Body of pancreas (tissue), 4 donors: ENCODE data around the gene DCANP1. TPM values are rescaled to one million over a fixed set of nuclear protein-coding genes. Genes with fewer than 3 reads are reported as not detected.

Source experiments
- ATAC-seq: fragments of 150-250 bp; one replicate; pipeline ENCODE4 v1.9.1; 2016
- DNase-seq, 4 donors: peaks; one replicate each; pipeline ENCODE4 v3.0.0-alpha.2; 2019
- H3K27ac ChIP-seq, 4 donors: fragments of 200-600 bp; sonication (generic); 1 replicate in 3 of 4; 2 replicates in 1 of 4; pipeline versions ENCODE4 v1.5.1 to v1.6.1; 2016 to 2019; ENCODE audit warnings: mild to moderate bottlenecking in 1 of 4, mixed read lengths in 1 of 4, moderate library complexity in 1 of 4
- H3K27me3 ChIP-seq, 2 donors: fragments of 200-600 bp; sonication (generic); one replicate each; pipeline ENCODE4 v1.6.0; 2016; ENCODE audit warnings: mild to moderate bottlenecking in 1 of 2
- H3K36me3 ChIP-seq, 2 donors: fragments of 200-600 bp; sonication (generic); replicated peaks in 1 of 2; 2 replicates each; pipeline ENCODE4 v1.5.1; 2016; ENCODE audit warnings: low read depth in 2 of 2; ENCODE audit not compliant: insufficient read depth in 1 of 2
- H3K4me1 ChIP-seq: fragments of 200-600 bp; sonication (generic); one replicate; pipeline ENCODE4 v1.6.0; 2016
- H3K4me3 ChIP-seq, 2 donors: fragments of 200-600 bp; sonication (generic); 1 replicate in 1 of 2; 2 replicates in 1 of 2; pipeline ENCODE4 v1.5.1; 2016 to 2019
- H3K9me3 ChIP-seq, 3 donors: fragments of 200-600 bp; sonication (generic); 1 replicate in 2 of 3; 2 replicates in 1 of 3; pipeline ENCODE4 v1.5.1; 2016
- POLR2A ChIP-seq, 3 donors: fragments of 450-650 bp; IDR thresholded peaks; one replicate each; pipeline ENCODE4 v1.6.1; 2016; ENCODE audit warnings: antibody characterized with exemption in 3 of 3, mild to moderate bottlenecking in 2 of 3
- WGBS, 2 donors: methylation state at CpG; one replicate each; pipeline ENCODE4 v1.1.5; 2017; 5-methylcytosine and 5-hydroxymethylcytosine counted together
- intact Hi-C: fragments of 100-400 bp; cut with DNase I; formaldehyde crosslinking; loops from one replicate; pipeline ENCODE4 v1.15.1; 2023
- total RNA-seq, 2 donors: library from RNA; depleted of rRNA; stranded (reverse); fragments of >200 nt; gene quantifications; one replicate each; pipeline ENCODE4 v1.1.0, GENCODE V29; 2016
- TF ChIP-seq, protein P1 (sequence below), 7 experiments: fragments of 450-650 bp in 4 of 7; fragments of 200-600 bp in 3 of 7; sonication (generic) in 3 of 7; IDR thresholded peaks; one replicate each; pipeline ENCODE4 v1.5.1; 2016 to 2019; ENCODE audit warnings: antibody characterized with exemption in 7 of 7

Gene DCANP1
- total RNA-seq, 2 donors from 2014 or later = under 0.01 TPM; not detected in 1

DNA sequence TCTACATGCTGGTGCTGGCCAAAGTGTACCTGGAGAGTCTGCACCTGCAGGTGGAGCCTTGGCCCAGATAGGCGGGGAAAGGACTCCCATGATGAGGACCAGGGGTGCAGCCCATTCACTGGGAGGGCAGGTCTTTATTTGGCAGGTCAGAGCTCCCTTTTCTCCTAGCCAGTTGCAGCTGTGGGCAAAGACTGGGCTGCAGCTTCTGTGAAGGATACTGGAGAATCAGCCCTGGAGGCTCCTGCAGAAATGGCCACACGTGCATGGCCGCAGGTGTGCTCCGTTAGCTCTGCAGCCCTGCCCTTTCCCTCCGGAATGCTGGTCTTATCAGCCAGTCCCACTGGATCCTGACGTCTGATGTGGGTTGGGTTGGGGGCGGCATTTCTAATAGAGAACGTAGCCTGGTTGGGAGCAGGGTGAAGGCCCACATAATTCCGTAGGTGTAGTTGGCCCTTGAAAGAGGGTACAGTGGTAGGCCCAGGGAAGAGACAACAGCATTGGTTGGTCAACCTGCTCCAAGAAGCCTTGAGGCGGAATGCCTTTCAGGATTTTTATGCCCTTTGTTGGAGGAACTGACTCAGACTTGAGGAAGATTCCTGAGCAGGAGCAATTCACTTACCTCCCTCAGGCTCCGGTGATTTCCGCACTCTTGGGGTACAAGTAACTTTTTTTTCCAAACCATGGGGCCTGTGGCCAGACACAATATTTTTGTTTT lies 27.0 kb upstream of the DCANP1 start:
- no peak for DNase-seq
- Histone ChIP-seq H3K9me3 (no peaks in the 10 kb centered on the region), H3K4me1 (no peaks in the 10 kb centered on the region), H3K4me3 (no peak overlapping the region), H3K27me3 (no peaks in the 10 kb centered on the region), H3K36me3 (no peaks in the 10 kb centered on the region), H3K27ac (no peak overlapping the region)
- ATAC-seq = no peak
- TF ChIP-seq POLR2A (IDR thresholded peaks at IDR 0.05) = no peak
- TF ChIP-seq, protein P1, sequence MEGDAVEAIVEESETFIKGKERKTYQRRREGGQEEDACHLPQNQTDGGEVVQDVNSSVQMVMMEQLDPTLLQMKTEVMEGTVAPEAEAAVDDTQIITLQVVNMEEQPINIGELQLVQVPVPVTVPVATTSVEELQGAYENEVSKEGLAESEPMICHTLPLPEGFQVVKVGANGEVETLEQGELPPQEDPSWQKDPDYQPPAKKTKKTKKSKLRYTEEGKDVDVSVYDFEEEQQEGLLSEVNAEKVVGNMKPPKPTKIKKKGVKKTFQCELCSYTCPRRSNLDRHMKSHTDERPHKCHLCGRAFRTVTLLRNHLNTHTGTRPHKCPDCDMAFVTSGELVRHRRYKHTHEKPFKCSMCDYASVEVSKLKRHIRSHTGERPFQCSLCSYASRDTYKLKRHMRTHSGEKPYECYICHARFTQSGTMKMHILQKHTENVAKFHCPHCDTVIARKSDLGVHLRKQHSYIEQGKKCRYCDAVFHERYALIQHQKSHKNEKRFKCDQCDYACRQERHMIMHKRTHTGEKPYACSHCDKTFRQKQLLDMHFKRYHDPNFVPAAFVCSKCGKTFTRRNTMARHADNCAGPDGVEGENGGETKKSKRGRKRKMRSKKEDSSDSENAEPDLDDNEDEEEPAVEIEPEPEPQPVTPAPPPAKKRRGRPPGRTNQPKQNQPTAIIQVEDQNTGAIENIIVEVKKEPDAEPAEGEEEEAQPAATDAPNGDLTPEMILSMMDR (IDR thresholded peaks at IDR 0.05) = no peak
- WGBS, 2 donors = 60 to 66% methylated on average over 9 to 12 of the region's 12 CpGs
- intact Hi-C loops = no loop called here

DNA sequence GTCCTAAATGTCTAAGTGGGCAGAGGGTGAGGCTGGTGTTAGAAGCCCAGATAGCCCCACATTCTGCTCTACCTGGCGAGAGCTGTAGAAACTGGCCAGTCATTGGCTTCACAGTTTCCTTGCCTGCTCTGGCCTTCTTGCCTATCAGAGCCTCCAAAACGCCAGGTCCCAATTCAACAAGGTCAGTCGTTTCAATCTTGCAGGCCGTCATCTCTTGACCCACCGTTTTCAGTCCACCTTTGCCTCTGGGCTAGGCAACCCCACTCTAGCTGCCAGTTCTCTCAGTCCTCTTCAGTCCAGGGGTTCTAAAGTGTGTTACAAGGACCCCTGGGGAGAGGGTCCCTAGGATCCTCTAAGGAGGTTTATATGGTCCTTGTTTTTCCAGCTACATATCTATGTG lies 25.0 kb upstream of the DCANP1 start:
- Histone ChIP-seq H3K4me1 (no peaks in the 10 kb centered on the region), H3K4me3 (no peak overlapping the region), H3K27ac (no peak overlapping the region), H3K27me3 (peaks cover 0 to 5% of the 10 kb centered on the region in 2 donors), H3K36me3 (no peaks in the 10 kb centered on the region), H3K9me3 (no peaks in the 10 kb centered on the region)
- ATAC-seq (no peak), DNase-seq (no peak)
- no peak for TF ChIP-seq POLR2A (IDR thresholded peaks at IDR 0.05)
- intact Hi-C loops = no loop called here
- 59 to 69% methylated on average over 5 of the region's 5 CpGs for WGBS, 2 donors

DNA sequence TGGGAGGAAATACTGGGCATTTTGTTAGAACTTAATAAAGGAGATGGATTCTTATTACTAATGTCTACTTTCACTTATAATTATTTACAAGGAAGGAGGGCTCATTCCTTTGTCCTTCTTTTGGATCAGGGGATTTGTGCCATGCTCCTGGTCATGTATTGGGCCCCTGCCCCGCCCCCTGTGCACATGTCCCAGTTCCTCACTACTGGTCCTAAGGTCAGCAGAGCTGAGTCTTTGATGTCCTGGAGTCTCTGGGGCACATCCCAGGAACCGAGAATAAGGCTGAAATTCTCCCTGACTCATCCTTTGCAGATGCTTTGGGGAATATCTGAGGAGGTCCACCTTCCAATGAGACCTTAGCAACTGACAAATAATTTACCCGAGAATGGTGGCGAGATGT lies 24.6 kb upstream of the DCANP1 start:
- H3K27ac ChIP-seq = no peak overlapping the region
- intact Hi-C loops = no loop called here
- H3K4me1 ChIP-seq = peaks cover under 1% of the 10 kb centered on the region
- peaks cover 0 to 5% of the 10 kb centered on the region in 2 donors for H3K27me3 ChIP-seq
- no peak overlapping the region for H3K4me3 ChIP-seq
- TF ChIP-seq, protein P1 (IDR thresholded peaks at IDR 0.05) = no peak
- no peak for TF ChIP-seq POLR2A (IDR thresholded peaks at IDR 0.05)
- H3K36me3 ChIP-seq = no peaks in the 10 kb centered on the region
- ATAC-seq = no peak
- H3K9me3 ChIP-seq = no peaks in the 10 kb centered on the region
- DNase-seq = no peak
- 49 to 70% methylated on average over 4 of the region's 4 CpGs for WGBS, 2 donors

DNA sequence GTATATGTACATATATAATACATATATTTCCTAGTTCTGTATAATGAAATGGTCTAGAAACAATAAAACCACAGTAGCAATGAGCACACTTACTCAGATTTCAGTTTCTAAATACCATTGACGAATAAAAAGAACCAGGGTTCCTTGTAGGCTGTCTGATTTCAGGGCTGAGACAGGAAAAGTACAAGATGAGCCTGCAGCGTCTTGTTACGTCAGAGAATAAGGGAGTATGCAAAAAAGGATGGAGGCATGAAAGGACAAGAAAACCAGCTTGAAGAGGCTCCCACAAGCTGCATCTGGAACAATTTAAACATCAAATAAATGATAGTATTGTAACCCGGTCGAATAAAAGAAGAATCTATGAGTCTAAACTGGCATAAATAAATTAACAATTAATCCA lies 22.8 kb upstream of the DCANP1 start:
- Histone ChIP-seq H3K4me1 (peaks cover 10% of the 10 kb centered on the region), H3K9me3 (no peaks in the 10 kb centered on the region), H3K4me3 (no peak overlapping the region), H3K27ac (no peak overlapping the region), H3K27me3 (peaks cover 0 to 5% of the 10 kb centered on the region in 2 donors), H3K36me3 (no peaks in the 10 kb centered on the region)
- WGBS, 2 donors = 75 to 82% methylated on average over 5 of the region's 5 CpGs
- DNase-seq (no peak), ATAC-seq (no peak)
- TF ChIP-seq, protein P1 (IDR thresholded peaks at IDR 0.05) = no peak
- TF ChIP-seq POLR2A (IDR thresholded peaks at IDR 0.05) = no peak
- intact Hi-C loops = no loop called here

DNA sequence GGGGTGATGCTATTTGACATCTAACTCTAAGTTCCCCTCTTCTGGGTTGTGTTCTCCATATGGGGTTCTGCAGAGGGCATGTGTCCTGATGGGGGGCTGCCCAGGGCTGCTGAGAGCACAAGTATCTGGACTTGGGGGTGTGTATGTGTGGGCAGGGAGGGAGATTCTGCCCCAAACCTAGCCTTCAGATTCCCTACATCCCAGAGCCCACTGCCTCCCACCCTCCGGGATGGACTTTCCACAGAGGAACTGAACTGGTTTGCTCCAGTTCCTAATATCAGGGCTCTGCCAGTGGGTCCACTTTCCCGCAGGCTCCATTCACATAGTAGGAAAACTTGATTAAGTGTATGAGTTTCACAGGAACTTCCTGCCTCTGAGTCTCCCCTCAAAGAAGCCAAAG lies 21.4 kb upstream of the DCANP1 start:
- DNase-seq = no peak
- Histone ChIP-seq H3K4me3 (no peak overlapping the region), H3K27me3 (peaks cover 0 to 5% of the 10 kb centered on the region in 2 donors), H3K36me3 (no peaks in the 10 kb centered on the region), H3K4me1 (peaks cover 10% of the 10 kb centered on the region), H3K9me3 (no peaks in the 10 kb centered on the region), H3K27ac (no peak overlapping the region)
- TF ChIP-seq POLR2A (IDR thresholded peaks at IDR 0.05) = no peak
- TF ChIP-seq, protein P1 (IDR thresholded peaks at IDR 0.05) = no peak
- no peak for ATAC-seq
- 58 to 77% methylated on average over 2 of the region's 2 CpGs for WGBS, 2 donors
- intact Hi-C loops = no loop called here
